ENCODE data around the gene TCEAL2.

TCEAL2 gene

GRCh38 chrX:102154900-102155805 lies 29.7 kb downstream of the TCEAL2 start:
- Histone ChIP-seq H3K36me3 (replicated peaks) (no peaks in the 10 kb centered on the region), H3K4me3 (ENCODE audit: low read depth, low read length) (peak overlapping the region; percentile 5), H3K27me3 (replicated peaks) (no peaks in the 10 kb centered on the region), H3K27ac (no peak overlapping the region)
- in situ Hi-C loops (cut with HindIII; ENCODE audit: low pct_ligation_motif_present, low sequenced_read_pairs): no loop called here
- TF ChIP-seq CTCF (IDR thresholded peaks at IDR 0.05; ENCODE audit: low read depth, low read length, missing control alignments): no peak
- no peak for DNase-seq

- no peak within 1 kb of the TSS for H3K27ac ChIP-seq
- DNase-seq: no peak
- peak within 1 kb of the TSS; percentile 5 for H3K4me3 ChIP-seq (ENCODE audit: low read depth, low read length)
- no peaks in the 10 kb centered on the region for H3K27me3 ChIP-seq (replicated peaks)
- in situ Hi-C loops (cut with HindIII; ENCODE audit: low pct_ligation_motif_present, low sequenced_read_pairs): no loop called here
- TF ChIP-seq CTCF (IDR thresholded peaks at IDR 0.05; ENCODE audit: low read depth, low read length, missing control alignments): no peak
- no peaks in the 10 kb centered on the region for H3K36me3 ChIP-seq (replicated peaks)
These were observed 30.3 kb downstream of the TCEAL2 start, which contains the start of gene BEX5 for GRCh38 chrX:102155806-102156179. BEX5 (minus strand) TSS chrX:102155977; CDS start chrX:102154265, 1,712 bp downstream.
